Tibial artery (tissue), 4 donors: Measurements from ENCODE around the gene PUS7.
A peak's percentile ranks its signal among the peaks of the same experiment; 100 is the strongest.

Experiments
- DNase-seq, 2 donors: peaks; one replicate each; pipeline ENCODE4 v3.0.0-alpha.2; 2019
- H3K27ac ChIP-seq, 2 donors: fragments of 200-600 bp; sonication (generic) in 1 of 2; 1 replicate in 1 of 2; 2 replicates in 1 of 2; pipeline ENCODE4 v1.5.1; 2018 to 2019; ENCODE audit warnings: mild to moderate bottlenecking in 1 of 2
- H3K27me3 ChIP-seq, 2 donors: fragments of 200-600 bp; sonication (generic) in 1 of 2; one replicate each; pipeline versions ENCODE4 v1.5.1 to v1.6.0; 2016 to 2019
- H3K36me3 ChIP-seq, 3 donors: fragments of 200-600 bp; sonication (generic) in 2 of 3; one replicate each; pipeline ENCODE4 v1.5.1; 2016 to 2019; ENCODE audit warnings: mild to moderate bottlenecking in 2 of 3
- H3K4me1 ChIP-seq, 4 donors: fragments of 200-600 bp; sonication (generic) in 2 of 4; 1 replicate in 3 of 4; 2 replicates in 1 of 4; pipeline ENCODE4 v1.5.1; 2016 to 2019
- H3K4me3 ChIP-seq, 2 donors: fragments of 200-600 bp; sonication (generic) in 1 of 2; 1 replicate in 1 of 2; 2 replicates in 1 of 2; pipeline ENCODE4 v1.5.1; 2018 to 2019; ENCODE audit warnings: mild to moderate bottlenecking in 2 of 2
- H3K9me3 ChIP-seq, 3 donors: fragments of 200-600 bp; sonication (generic) in 1 of 3; one replicate each; pipeline ENCODE4 v1.5.1; 2016 to 2019
- intact Hi-C: fragments of 100-400 bp; cut with DNase I; formaldehyde crosslinking; loops from one replicate; pipeline ENCODE4 v1.15.0; 2023; ENCODE audit warnings: low total_unique reads
- TF ChIP-seq, protein P1 (sequence below), 2 experiments: fragments of 200-600 bp in 1 of 2; fragments of 450-650 bp in 1 of 2; IDR thresholded peaks; one replicate each; pipeline ENCODE4 v1.5.1; 2017 to 2019; ENCODE audit warnings: antibody characterized with exemption in 2 of 2, mild to moderate bottlenecking in 1 of 2, moderate library complexity in 1 of 2

Gene PUS7

DNA sequence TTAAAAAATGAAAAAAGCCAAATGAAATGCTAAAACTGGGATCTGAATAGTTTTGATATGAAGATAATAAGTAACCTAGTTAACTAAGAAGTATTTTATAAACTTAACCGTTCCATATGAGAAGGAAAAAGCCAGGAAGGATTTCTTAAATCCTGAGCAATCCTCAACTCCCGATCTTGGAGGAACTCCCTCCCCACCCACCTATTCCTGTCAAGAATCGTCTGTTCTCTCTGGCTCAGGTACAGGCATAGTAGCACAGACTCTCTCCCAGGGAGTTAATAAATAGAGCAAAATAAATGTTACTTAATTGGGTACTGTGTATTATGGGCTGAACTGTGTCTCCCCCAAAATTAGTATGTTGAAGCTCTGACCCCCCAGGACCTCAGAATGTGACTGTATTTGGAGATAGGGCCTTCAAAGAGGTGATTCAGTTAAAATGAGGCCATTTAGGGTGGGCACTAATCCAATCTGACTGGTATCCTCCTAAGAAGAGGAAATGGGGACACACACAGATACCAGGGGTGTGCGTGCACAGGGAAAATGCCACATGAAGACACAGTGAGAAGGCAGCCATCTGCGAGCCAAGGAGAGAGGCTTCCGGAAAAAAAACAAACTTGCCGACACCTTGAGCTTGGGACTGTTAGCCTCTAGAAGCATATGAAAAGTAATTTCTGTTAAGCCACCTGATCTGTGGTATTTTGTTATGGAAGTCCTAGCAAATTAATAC lies 28.7 kb downstream of the PUS7 start:
- intact Hi-C loops: no loop called here
- no peaks in the 10 kb centered on the region for H3K36me3 ChIP-seq
- no peaks in the 10 kb centered on the region for H3K27me3 ChIP-seq
- peak overlapping the region; percentile 18 to 35 for H3K4me3 ChIP-seq
- no peaks in the 10 kb centered on the region for H3K9me3 ChIP-seq
- no peak for DNase-seq
- peaks cover 0 to 22% (median 0%) of the 10 kb centered on the region in 4 donors for H3K4me1 ChIP-seq
- peak overlapping the region in 1 of 2 donors; percentile 19 for H3K27ac ChIP-seq
- TF ChIP-seq, protein P1, sequence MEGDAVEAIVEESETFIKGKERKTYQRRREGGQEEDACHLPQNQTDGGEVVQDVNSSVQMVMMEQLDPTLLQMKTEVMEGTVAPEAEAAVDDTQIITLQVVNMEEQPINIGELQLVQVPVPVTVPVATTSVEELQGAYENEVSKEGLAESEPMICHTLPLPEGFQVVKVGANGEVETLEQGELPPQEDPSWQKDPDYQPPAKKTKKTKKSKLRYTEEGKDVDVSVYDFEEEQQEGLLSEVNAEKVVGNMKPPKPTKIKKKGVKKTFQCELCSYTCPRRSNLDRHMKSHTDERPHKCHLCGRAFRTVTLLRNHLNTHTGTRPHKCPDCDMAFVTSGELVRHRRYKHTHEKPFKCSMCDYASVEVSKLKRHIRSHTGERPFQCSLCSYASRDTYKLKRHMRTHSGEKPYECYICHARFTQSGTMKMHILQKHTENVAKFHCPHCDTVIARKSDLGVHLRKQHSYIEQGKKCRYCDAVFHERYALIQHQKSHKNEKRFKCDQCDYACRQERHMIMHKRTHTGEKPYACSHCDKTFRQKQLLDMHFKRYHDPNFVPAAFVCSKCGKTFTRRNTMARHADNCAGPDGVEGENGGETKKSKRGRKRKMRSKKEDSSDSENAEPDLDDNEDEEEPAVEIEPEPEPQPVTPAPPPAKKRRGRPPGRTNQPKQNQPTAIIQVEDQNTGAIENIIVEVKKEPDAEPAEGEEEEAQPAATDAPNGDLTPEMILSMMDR (IDR thresholded peaks at IDR 0.05): no peak

DNA sequence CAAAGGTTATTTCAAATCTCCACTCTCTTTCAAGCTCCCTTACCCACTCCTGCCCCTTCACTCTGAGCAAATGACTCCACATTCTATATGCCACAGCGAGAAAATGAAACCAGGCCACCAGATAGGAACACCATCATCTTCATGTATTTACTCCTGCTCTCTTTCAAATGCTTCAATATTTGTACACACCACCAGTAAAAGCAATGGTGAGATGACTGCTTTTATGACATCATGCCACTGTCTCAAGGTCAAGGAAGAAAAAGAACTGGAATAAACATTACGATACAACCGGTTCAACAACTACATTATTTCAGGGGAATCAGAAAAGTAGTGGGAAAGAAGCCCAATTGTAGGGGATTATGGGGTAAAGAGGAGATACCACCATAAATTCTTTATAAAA lies 32.7 kb downstream of the PUS7 start:
- no peak overlapping the region for H3K4me3 ChIP-seq

DNA sequence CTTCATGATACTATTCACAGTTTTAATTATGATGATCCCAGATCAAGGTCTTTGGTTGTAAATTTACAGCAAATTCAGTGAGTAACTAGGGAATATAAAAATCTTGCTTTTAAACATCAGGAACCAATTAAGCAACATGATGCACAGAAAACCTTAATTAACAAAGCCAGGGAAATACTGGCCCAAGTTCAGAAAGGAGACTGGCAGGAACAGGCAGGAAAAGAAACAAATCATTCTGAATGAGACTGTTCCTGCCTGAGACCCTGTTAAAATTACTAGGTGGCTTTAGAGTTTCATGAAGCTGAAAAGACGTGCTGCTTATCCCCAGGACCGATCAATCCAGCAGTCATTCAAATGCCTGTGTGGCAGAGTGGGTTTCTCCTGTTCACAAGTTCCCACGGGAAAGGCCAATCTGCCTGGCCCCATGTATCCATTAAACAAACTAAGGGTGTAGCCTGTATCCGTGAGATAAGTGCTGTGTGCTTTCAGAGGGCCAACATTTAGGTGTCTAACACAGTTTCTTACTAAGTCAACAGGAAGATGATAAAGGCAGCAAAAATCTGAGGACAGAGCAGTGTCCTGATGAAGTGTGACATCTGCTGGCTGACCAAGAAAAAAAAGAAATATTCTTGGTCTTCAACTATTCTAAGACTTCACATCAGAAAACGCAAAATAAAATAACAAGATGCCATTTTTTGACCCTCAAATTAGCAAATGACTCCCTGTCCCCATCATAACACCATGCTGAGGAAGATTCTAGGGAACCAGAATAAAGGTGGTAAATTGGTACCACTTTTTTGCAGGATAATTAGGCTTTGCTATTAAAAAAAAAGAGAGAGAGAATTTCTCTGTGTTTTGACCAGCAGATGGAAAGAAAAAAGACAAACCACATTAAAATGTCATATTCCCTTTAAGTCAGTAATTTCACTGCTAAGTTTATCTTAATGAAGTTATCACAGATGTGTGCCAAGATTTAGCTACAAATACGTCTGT lies 34.2 kb downstream of the PUS7 start:
- H3K27ac ChIP-seq: no peak overlapping the region
- TF ChIP-seq, protein P1 (IDR thresholded peaks at IDR 0.05): peak in 1 of 2 experiments; percentile 12

More for the DNA sequence above, 32.7 kb downstream of the PUS7 start:
- H3K4me1 ChIP-seq: peaks cover 0 to 14% (median 2%) of the 10 kb centered on the region in 4 donors
- TF ChIP-seq, protein P1 (IDR thresholded peaks at IDR 0.05): no peak
- DNase-seq: no peak
- H3K9me3 ChIP-seq: no peaks in the 10 kb centered on the region
- no peak overlapping the region for H3K27ac ChIP-seq
- peaks cover 4 to 22% (median 9%) of the 10 kb centered on the region in 3 donors for H3K36me3 ChIP-seq
- H3K27me3 ChIP-seq: no peaks in the 10 kb centered on the region
- intact Hi-C loops: no loop called here

GRCh38 chr7:105480931-105481330 lies 41.1 kb downstream of the PUS7 start:
- no peak for DNase-seq
- Histone ChIP-seq H3K27ac (no peak overlapping the region), H3K4me3 (no peak overlapping the region), H3K36me3 (peaks cover 17 to 51% (median 27%) of the 10 kb centered on the region in 3 donors), H3K4me1 (no peaks in the 10 kb centered on the region), H3K27me3 (no peaks in the 10 kb centered on the region), H3K9me3 (no peaks in the 10 kb centered on the region)
- TF ChIP-seq, protein P1 (IDR thresholded peaks at IDR 0.05): no peak
- intact Hi-C loops: no loop called here

More for the DNA sequence above, 34.2 kb downstream of the PUS7 start:
- no peak overlapping the region for H3K4me3 ChIP-seq
- H3K9me3 ChIP-seq: no peaks in the 10 kb centered on the region
- H3K36me3 ChIP-seq: peaks cover 4 to 22% (median 9%) of the 10 kb centered on the region in 3 donors
- intact Hi-C loops: no loop called here
- no peaks in the 10 kb centered on the region for H3K27me3 ChIP-seq
- peaks cover 0 to 4% (median 0%) of the 10 kb centered on the region in 4 donors for H3K4me1 ChIP-seq
- peak in 1 of 2 donors; percentile 23 for DNase-seq

GRCh38 chr7:105478606-105479005 lies 43.5 kb downstream of the PUS7 start:
- H3K27ac ChIP-seq: no peak overlapping the region
- peaks cover 13 to 42% (median 27%) of the 10 kb centered on the region in 3 donors for H3K36me3 ChIP-seq
- no peak overlapping the region for H3K4me3 ChIP-seq
- H3K27me3 ChIP-seq: no peaks in the 10 kb centered on the region
- DNase-seq: no peak
- no peaks in the 10 kb centered on the region for H3K4me1 ChIP-seq
- no peaks in the 10 kb centered on the region for H3K9me3 ChIP-seq
- TF ChIP-seq, protein P1 (IDR thresholded peaks at IDR 0.05): no peak
- intact Hi-C loops: no loop called here
